HG03432 (cell line): ENCODE results near the gene MED6.

Experiments
- ATAC-seq: cut with Tn5 transposase; IDR thresholded peaks from one replicate; pipeline ENCODE4 v1.9.1; 2021; ENCODE audit warnings: mild to moderate bottlenecking, moderate library complexity; ENCODE audit not compliant: unreplicated experiment

Gene MED6

DNA sequence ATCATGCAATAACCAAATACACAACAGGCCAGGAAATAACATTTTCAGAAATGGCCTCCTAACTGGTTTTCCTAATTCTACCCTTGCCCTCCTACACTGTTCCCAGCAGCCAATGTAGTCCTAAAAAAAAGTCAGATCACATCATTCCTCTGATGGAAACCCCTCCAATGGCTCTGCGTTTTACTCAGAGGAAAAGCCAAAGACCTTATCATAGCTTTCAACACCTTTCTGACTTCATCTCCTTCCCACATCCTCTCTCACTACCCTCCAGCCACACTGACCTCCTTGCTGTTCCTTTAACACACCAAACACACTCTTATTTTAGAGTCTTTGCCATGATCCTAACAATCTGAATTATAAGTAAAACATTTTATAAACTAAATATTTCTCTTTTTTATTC, 1.1 kb downstream of the MED6 start:
- no peak for ATAC-seq

- no peak for ATAC-seq
These were observed 2.7 kb downstream of the MED6 start for GRCh38 chr14:70597731-70598130.

GRCh38 chr14:70595443-70596185, 4.8 kb downstream of the MED6 start:
- ATAC-seq = no peak

- no peak for ATAC-seq
These were observed 6.0 kb downstream of the MED6 start for GRCh38 chr14:70594461-70594860.

DNA sequence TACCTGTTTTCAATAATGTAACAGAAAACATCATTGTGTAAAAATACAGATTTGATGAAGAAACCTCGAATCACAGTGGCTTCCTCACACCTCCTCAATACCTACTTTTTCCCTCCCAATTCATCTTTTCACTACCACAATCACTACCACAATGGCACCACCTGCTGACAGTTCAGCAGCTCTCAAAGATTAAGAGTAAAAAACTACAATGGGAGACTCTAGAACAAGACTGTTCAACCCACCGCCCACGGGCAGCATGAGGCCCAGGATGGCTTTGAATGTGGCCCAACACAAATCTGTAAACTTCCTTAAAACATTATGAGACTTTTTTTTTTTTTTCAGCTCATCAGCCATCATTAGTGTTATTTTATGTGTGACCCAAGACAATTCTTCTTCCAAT, 15.2 kb downstream of the MED6 start:
- ATAC-seq = no peak

DNA sequence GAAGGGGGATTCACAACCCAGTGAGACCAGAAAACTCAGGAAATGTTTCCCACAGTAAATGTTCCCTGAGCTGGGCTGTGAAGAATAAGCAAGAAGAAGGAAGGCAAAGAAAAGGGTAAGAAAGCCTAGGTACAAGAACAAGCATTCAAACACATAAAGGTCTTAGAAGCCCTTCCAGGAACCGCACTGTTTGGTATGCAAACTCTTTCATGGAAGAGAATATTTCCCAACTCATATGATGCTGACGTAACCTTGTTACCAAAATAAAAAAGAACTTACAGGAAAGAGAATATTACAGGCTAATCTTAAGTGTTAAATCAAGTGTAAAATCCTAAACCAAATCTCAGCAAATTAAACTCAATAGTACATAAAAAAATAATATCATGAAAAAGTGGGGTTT, 23.6 kb downstream of the MED6 start:
- no peak for ATAC-seq

- no peak for ATAC-seq
These were observed 27.4 kb downstream of the MED6 start for GRCh38 chr14:70573050-70573449.

- ATAC-seq = no peak
These were observed 29.3 kb downstream of the MED6 start for GRCh38 chr14:70571139-70571538.

GRCh38 chr14:70567791-70568190, 32.7 kb downstream of the MED6 start:
- ATAC-seq = no peak

DNA sequence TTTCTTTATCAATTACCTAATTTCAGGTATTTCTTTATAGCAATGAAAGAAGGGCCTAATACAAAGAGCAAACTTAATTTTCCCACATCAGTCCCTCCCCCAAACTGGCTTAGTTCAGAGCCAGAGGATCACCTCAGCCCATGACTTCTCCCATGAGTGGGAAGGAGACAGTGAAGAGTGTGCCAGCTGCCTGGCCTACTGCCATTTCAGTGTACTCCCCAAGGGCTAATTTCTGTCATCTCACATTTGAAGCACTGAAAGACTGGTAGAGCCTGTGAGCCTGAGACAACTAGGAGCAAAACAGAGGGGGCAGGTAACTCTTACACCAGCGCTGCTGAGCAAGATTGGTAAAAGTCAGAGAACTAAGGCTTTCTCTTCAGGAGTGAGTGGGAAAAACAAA, 36.6 kb downstream of the MED6 start:
- ATAC-seq = no peak

DNA sequence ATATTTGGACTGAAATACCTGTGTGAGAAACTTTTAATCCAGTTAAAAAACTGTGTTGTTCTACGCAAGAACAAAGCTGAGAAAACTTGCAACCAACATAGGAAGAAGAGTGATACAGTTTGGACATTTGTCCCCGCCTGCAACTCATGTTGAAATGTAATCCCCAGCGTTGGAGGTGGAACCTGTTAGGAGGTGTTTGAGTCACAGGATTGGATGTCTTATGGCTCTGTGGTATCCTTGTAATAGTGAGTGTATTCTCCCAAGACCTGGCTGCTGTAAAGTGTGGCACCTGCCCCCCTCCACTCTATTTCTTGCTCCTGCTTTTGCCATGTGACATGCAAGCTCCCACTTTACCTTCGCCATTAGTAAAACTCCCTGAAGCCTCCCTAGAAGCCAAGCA, 37.0 kb downstream of the MED6 start:
- no peak for ATAC-seq

- ATAC-seq = no peak
These were observed 42.1 kb downstream of the MED6 start for GRCh38 chr14:70558356-70558755.

GRCh38 chr14:70555890-70556289, 44.6 kb downstream of the MED6 start:
- ATAC-seq = no peak

GRCh38 chr14:70538087-70538486, 62.4 kb downstream of the MED6 start:
- ATAC-seq = no peak

DNA sequence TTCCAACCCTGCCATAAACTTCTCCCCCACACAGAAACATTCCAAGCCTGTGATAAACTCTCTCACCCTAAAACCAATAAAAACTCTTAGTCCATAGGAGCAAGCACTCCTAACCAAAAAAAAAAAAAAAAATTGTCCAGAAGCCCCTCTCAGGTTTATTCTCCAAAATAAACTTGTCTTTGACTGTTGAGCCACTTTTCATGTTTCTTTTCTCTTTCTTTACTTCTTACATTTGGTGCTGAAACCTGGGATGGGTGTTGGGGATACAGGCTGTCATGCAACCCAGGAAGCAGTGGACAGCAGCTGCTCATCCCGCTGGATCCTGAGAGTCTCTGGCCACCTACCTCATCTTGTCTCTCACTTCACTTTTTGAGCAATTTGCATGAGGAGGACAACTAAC, 63.6 kb downstream of the MED6 start:
- no peak for ATAC-seq

GRCh38 chr14:70534904-70535303, 65.6 kb downstream of the MED6 start, which contains the start of gene ADAM20:
TSS of gene ADAM20 (minus strand) at chr14:70535004. CDS start at chr14:70524757, 10,247 bp downstream.
- no peak for ATAC-seq
